Prostate gland (tissue), 2 donors: Measurements from ENCODE around the gene YOD1. TPM values are rescaled to one million over a fixed set of nuclear protein-coding genes. Genes with fewer than 3 reads are reported as not detected.

Experiments
- DNase-seq: peaks from one replicate; pipeline ENCODE4 v3.0.0-alpha.2; 2019; ENCODE audit warnings: low spot score
- H3K27ac ChIP-seq, 2 donors: fragments of 200-600 bp; sonication (generic); 2 replicates each; pipeline ENCODE4 v1.5.1; 2017 to 2019
- H3K27me3 ChIP-seq: fragments of 200-600 bp; sonication (generic); replicated peaks from 2 replicates; pipeline ENCODE4 v1.5.1; 2019; ENCODE audit not compliant: insufficient read depth
- H3K36me3 ChIP-seq, 2 donors: fragments of 200-600 bp; sonication (generic); 1 replicate in 1 of 2; 2 replicates in 1 of 2; pipeline versions ENCODE4 v1.5.1 to v1.8.1; 2017 to 2019
- H3K4me1 ChIP-seq: fragments of 200-600 bp; sonication (generic); replicated peaks from 2 replicates; pipeline ENCODE4 v1.5.1; 2019
- H3K4me3 ChIP-seq, 2 donors: fragments of 200-600 bp; sonication (generic); 2 replicates each; pipeline ENCODE4 v1.5.1; 2017 to 2019
- H3K9me3 ChIP-seq: fragments of 200-600 bp; sonication (generic); 2 replicates; pipeline ENCODE4 v1.5.1; 2017
- CTCF ChIP-seq, 4 experiments: fragments of 200-600 bp in 2 of 4; fragments of 450-650 bp in 2 of 4; sonication (generic) in 2 of 4; IDR thresholded peaks; 1 replicate in 3 of 4; 2 replicates in 1 of 4; pipeline ENCODE4 v1.5.1; 2016 to 2019; ENCODE audit warnings: antibody characterized with exemption in 4 of 4, mild to moderate bottlenecking in 2 of 4, moderate library complexity in 2 of 4
- POLR2A ChIP-seq: fragments of 450-650 bp; IDR thresholded peaks from one replicate; pipeline ENCODE4 v1.6.1; 2016; ENCODE audit warnings: antibody characterized with exemption, mild to moderate bottlenecking
- POLR2AphosphoS5 ChIP-seq: sonication (generic); formaldehyde crosslinking; IDR thresholded peaks from one replicate; pipeline ENCODE4 v1.6.1; 2017; ENCODE audit warnings: antibody characterized with exemption
- WGBS: methylation state at CpG from one replicate; pipeline ENCODE4 v1.1.5; 2018; 5-methylcytosine and 5-hydroxymethylcytosine counted together
- intact Hi-C: fragments of 100-400 bp; cut with DNase I; formaldehyde crosslinking; loops from one replicate; pipeline ENCODE4 v1.14.2; 2022
- total RNA-seq, 2 donors: library from RNA; depleted of rRNA; stranded (reverse); fragments of >200 nt; gene quantifications; one replicate each; pipeline ENCODE4 v1.1.0, GENCODE V29; 2016

Gene YOD1
- total RNA-seq, 2 donors from 2014 or later = 6.2 to 10.8 TPM

DNA sequence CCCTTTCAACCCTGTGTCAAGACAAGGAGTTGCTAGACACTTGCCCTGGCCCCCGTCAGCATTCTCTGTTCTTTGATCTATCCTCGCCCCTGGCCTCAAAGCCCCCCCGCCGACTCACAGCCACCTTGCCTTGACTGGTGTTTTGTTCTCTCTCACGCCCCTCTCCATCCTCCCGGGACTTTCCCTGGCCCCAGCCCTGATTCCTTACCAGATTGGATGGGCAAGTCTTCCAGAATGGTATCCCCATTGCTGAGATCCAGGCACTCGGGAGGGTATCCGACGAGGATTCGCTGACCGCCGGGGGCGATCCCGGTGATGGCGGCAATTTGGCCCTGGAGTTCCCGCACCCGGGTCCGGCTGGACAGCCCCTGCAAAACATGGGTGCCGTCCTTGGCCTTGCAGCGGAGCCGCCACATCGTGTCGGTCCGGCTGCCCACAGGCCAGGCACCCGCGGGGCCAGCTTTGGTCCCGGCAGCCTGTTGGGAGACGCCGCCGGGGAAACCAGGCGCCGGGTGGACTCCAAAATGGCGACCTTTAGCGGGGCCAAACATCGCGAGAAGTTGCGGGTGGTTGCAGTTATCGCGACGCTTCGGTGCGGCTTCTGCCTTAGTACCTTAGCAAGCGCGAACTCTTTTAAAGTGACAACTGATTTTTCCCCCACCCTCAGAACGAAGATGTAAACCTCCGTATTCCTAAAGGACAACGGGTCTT, 373 bp downstream of the YOD1 start:
- intact Hi-C loops = no loop called here
- DNase-seq = peak; percentile 82
- 3% methylated on average over 47 of the region's 47 CpGs for WGBS

GRCh38 chr1:207049974-207050391, 1.0 kb downstream of the YOD1 start:
- TF ChIP-seq CTCF (IDR thresholded peaks at IDR 0.05) (peak; percentile 60 to 89 (median 82)), POLR2AphosphoS5 (peak; percentile 29), POLR2A (no peak)
- under 1% methylated on average over 6 of the region's 6 CpGs for whole genome bisulfite sequencing
- peak overlapping the region; percentile 75 to 87 for H3K4me3 ChIP-seq
- H3K27ac ChIP-seq = peak overlapping the region; percentile 89 to 95
- no peaks in the 10 kb centered on the region for H3K9me3 ChIP-seq
- no peaks in the 10 kb centered on the region for H3K36me3 ChIP-seq
- intact Hi-C loops = no loop called here
- H3K4me1 ChIP-seq = no peaks in the 10 kb centered on the region
- peak; percentile 67 for DNase-seq
- H3K27me3 ChIP-seq = no peaks in the 10 kb centered on the region

More for the DNA sequence above, 373 bp downstream of the YOD1 start:
- Histone ChIP-seq H3K27ac (peak overlapping the region; percentile 89 to 95), H3K27me3 (no peaks in the 10 kb centered on the region), H3K4me3 (peak overlapping the region; percentile 75 to 87), H3K9me3 (no peaks in the 10 kb centered on the region), H3K36me3 (no peaks in the 10 kb centered on the region), H3K4me1 (no peaks in the 10 kb centered on the region)
- peak; percentile 59 for TF ChIP-seq POLR2A
- TF ChIP-seq POLR2AphosphoS5 = peak; percentile 59
- no peak for TF ChIP-seq CTCF (IDR thresholded peaks at IDR 0.05)

- 52% methylated on average over 8 of the region's 8 CpGs for whole genome bisulfite sequencing
- intact Hi-C loops = no loop called here
Measured at GRCh38 chr1:207049514-207049913, 1.5 kb downstream of the YOD1 start.

GRCh38 chr1:207049054-207049453, 2.0 kb downstream of the YOD1 start:
- Histone ChIP-seq H3K27ac (no peak overlapping the region), H3K27me3 (no peaks in the 10 kb centered on the region), H3K4me3 (no peak overlapping the region), H3K9me3 (no peaks in the 10 kb centered on the region), H3K4me1 (no peaks in the 10 kb centered on the region), H3K36me3 (no peaks in the 10 kb centered on the region)
- DNase-seq = no peak
- intact Hi-C loops = no loop called here
- 89% methylated on average over 4 of the region's 4 CpGs for WGBS
- no peak for TF ChIP-seq POLR2AphosphoS5
- TF ChIP-seq CTCF (IDR thresholded peaks at IDR 0.05) = no peak
- no peak for TF ChIP-seq POLR2A

More at GRCh38 chr1:207049514-207049913, 1.5 kb downstream of the YOD1 start:
- peak overlapping the region in 1 of 2 donors; percentile 87 for H3K4me3 ChIP-seq
- H3K4me1 ChIP-seq = no peaks in the 10 kb centered on the region
- H3K36me3 ChIP-seq = no peaks in the 10 kb centered on the region
- peak overlapping the region; percentile 89 to 95 for H3K27ac ChIP-seq
- TF ChIP-seq CTCF (IDR thresholded peaks at IDR 0.05) (no peak), POLR2AphosphoS5 (no peak), POLR2A (no peak)
- no peaks in the 10 kb centered on the region for H3K27me3 ChIP-seq
- DNase-seq = no peak
- no peaks in the 10 kb centered on the region for H3K9me3 ChIP-seq

- Histone ChIP-seq H3K9me3 (no peaks in the 10 kb centered on the region), H3K4me3 (no peak overlapping the region), H3K27ac (no peak overlapping the region), H3K27me3 (no peaks in the 10 kb centered on the region), H3K4me1 (no peaks in the 10 kb centered on the region), H3K36me3 (no peaks in the 10 kb centered on the region)
- intact Hi-C loops = no loop called here
- WGBS = 53% methylated on average over 6 of the region's 6 CpGs
- TF ChIP-seq POLR2A = no peak
- TF ChIP-seq CTCF (IDR thresholded peaks at IDR 0.05) = no peak
- TF ChIP-seq POLR2AphosphoS5 = no peak
- DNase-seq = no peak
Measured at GRCh38 chr1:207048041-207048440, 3.0 kb downstream of the YOD1 start.
